ENCODE results near the gene P2RX7.

P2RX7 gene

DNA sequence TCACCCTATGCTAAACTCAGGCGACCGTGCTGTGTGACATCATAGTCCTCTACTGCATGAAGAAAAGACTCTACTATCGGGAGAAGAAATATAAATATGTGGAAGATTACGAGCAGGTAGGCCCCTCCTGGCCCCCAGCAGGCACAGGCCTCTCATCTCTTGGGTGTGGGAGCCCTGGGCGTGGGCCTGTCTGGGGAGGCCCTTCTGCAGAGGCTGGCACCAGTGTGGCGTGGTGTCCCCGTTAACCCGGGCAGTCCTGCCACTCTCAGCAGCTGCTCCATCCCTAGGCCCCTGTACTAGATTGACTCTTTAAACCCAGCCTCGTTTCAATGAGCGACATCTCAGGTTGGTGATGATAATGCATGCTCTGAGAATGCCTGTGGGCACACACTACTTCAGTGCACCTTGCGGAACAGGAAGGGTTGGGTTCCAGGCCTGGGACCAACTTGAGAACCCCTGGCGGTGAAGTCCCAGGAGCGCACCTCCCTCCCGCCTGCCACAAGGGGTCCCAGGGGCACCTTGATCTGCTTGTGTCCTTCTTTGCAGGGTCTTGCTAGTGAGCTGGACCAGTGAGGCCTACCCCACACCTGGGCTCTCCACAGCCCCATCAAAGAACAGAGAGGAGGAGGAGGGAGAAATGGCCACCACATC is 100.4 kb downstream of the P2RX7 start:
- no peak for DNase-seq

- DNase-seq: no peak
These were observed 100.9 kb downstream of the P2RX7 start for GRCh38 chr12:121233628-121234020.

GRCh38 chr12:121236776-121237175 is 104.1 kb downstream of the P2RX7 start:
- no peak for DNase-seq

DNA sequence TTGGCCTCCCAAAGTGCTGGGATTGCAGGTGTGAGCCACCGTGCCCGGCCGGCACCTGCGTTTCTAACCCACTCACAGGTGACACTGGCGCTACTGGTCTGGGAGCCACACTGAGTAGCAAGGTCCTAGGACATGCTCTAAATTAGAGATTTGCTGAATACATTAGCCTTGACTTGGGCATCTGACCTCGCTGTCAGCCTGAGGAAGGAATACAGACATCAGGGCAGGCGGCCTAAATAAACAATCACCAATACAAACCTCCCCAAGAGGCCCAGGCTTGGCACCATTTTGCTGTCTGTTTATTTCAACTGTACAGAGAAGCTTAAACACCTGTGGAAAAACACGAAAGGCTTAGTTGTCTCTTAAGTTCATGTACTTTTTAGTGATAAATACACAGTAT is 104.7 kb downstream of the P2RX7 start:
- no peak for DNase-seq

All from T-helper 9 cell (primary cell).